NK-92 treated with Interleukin-12 subunit alpha and Interleukin-12 subunit beta, amount 100 ng/mL, for 24 hours (cell line): ENCODE results near the gene KCNH2.

Experiments used
- DNase-seq: peaks from one replicate; lab custom pipeline; 2025; lab: John Stamatoyannopoulos, UW

Gene KCNH2

GRCh38 chr7:150904011-150904909 is 73.9 kb downstream of the KCNH2 start:
- DNase-seq: no peak

GRCh38 chr7:150903606-150904005 is 74.5 kb downstream of the KCNH2 start:
- DNase-seq: no peak

GRCh38 chr7:150902078-150903033 is 75.8 kb downstream of the KCNH2 start:
- no peak for DNase-seq

- DNase-seq: no peak
These were observed 76.7 kb downstream of the KCNH2 start for GRCh38 chr7:150901160-150902035.

GRCh38 chr7:150900675-150901074 is 77.4 kb downstream of the KCNH2 start:
- DNase-seq: no peak

GRCh38 chr7:150898475-150899011 is 79.6 kb downstream of the KCNH2 start:
- DNase-seq: peak; percentile 49

- peak; percentile 73 for DNase-seq
These were observed 80.3 kb downstream of the KCNH2 start for GRCh38 chr7:150897502-150898474.

- no peak for DNase-seq
These were observed 81.4 kb downstream of the KCNH2 start for GRCh38 chr7:150896562-150897209.

GRCh38 chr7:150895809-150896208 is 82.3 kb downstream of the KCNH2 start:
- no peak for DNase-seq
